Measurements from ENCODE around the gene RIMBP2. TPM values are rescaled to one million over a fixed set of nuclear protein-coding genes. Genes with fewer than 3 reads are reported as not detected.

RIMBP2 gene
- total and polyA plus RNA-seq, 8 donors, result 0.42 to 19.0 (median 16.1) TPM

DNA sequence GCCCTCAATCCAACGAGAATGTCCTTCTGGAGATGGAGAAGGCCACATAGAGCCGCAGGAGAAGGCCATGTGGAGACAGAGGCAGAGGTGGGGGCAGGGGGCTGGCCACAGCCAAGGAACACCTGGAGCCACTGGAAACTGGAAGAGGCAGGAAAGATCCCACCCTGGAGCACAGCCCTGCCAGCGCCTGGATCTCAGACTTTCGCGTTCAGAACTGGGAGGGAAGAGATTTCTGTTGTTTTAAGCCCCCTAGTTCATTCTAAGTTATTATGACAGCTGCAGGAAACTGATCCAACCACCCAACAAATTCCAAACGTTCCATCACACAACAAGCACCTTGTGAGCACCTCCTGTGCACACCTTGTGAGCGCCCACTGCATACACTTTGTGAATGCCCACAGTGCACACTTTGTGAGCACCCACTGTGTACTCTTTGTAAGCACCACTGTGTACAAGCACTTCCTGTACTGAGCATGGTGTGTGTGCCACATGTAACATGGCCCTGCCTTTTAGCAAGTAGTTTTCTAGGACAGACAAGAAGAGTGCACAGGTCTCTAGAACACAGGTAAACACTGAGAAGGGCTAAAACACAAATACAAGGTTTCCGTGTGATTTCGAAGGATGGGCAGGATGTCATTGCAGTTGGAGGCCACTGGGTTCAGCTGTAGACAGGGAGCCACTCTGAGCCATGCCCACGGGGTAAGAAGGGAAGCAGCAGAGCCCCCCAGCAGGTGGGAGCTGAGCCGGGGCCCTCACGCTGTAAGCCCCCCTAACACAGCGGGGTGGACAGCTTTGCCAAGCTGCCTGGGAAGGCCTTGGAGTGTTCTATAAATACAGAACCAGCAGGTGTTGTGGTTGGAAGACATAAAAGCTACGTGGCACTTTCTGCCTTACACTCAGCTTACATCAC is 15.4 kb downstream of the RIMBP2 start:
- intact Hi-C loops (cut with DNase I), result no loop called here
- TF ChIP-seq, protein P1, sequence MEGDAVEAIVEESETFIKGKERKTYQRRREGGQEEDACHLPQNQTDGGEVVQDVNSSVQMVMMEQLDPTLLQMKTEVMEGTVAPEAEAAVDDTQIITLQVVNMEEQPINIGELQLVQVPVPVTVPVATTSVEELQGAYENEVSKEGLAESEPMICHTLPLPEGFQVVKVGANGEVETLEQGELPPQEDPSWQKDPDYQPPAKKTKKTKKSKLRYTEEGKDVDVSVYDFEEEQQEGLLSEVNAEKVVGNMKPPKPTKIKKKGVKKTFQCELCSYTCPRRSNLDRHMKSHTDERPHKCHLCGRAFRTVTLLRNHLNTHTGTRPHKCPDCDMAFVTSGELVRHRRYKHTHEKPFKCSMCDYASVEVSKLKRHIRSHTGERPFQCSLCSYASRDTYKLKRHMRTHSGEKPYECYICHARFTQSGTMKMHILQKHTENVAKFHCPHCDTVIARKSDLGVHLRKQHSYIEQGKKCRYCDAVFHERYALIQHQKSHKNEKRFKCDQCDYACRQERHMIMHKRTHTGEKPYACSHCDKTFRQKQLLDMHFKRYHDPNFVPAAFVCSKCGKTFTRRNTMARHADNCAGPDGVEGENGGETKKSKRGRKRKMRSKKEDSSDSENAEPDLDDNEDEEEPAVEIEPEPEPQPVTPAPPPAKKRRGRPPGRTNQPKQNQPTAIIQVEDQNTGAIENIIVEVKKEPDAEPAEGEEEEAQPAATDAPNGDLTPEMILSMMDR (IDR thresholded peaks at IDR 0.05), result no peak
- DNase-seq (no peak), ATAC-seq (no peak)
- H3K4me1 ChIP-seq, result no peaks in the 10 kb centered on the region
- no peak overlapping the region for H3K4me3 ChIP-seq
- H3K9me3 ChIP-seq, result no peaks in the 10 kb centered on the region
- no peak overlapping the region for H3K27ac ChIP-seq
- peaks cover 0 to 40% of the 10 kb centered on the region in 2 donors for H3K27me3 ChIP-seq
- H3K36me3 ChIP-seq, result no peaks in the 10 kb centered on the region

DNA sequence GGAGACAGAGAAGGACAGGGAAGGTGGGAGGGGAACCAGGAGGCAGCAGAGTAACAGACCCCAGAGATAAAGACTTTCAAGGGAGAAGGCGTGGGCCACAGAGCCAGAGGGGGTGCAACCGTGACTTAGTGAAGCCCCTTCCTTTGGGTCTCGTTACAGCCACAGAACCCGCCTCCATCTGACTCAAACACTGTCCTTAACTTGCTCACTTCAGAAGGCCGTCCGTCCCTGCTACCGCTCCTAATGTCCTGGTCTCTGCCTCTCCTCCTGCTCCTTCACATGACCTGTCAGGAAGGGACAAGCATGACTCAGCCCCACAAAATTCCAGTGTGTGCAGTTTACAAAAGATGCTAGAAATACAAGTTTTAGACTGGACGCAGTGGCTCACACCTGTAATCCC is 18.0 kb downstream of the RIMBP2 start:
- ATAC-seq (no peak), DNase-seq (no peak)
- Histone ChIP-seq H3K27me3 (peaks cover 0 to 26% of the 10 kb centered on the region in 2 donors), H3K4me1 (no peaks in the 10 kb centered on the region), H3K36me3 (no peaks in the 10 kb centered on the region), H3K9me3 (no peaks in the 10 kb centered on the region), H3K27ac (no peak overlapping the region), H3K4me3 (no peak overlapping the region)
- intact Hi-C loops (cut with DNase I), result no loop called here
- TF ChIP-seq, protein P1 (IDR thresholded peaks at IDR 0.05), result no peak

DNA sequence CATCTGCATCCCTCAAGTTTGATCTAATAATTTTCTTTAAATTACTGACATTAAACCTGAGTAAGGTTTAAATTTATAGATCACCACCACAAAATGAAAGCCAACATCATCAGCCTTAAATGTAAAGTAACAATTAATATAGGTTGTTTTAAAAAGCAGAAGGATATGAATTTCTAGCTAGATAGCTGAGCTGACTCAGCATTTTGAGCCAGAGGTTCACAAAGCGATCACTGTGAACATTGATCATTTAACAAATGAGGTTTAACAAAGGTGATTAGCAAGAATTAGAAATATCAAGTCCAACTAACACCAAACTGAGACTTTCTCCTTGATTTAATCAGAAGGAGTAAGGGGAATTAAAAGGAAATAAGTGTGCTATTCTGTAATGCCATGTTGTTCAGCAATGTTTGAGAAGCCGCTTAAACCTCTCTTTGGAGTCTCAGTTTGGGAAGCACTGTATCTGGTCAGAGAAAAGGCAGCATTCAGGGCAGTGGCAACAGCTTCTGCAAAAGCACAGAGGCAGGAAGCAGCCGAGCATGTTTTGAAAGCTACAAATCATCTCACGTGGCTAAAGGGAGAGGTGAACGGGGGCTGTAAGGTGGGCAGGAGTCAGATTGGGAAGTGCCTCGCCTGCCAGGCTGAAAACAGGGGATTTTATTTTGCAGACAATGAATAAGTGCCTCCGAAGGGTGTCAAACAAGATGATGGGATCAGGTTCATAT is 19.6 kb downstream of the RIMBP2 start:
- no peak overlapping the region for H3K4me3 ChIP-seq
- no peak for DNase-seq
- H3K4me1 ChIP-seq, result no peaks in the 10 kb centered on the region
- intact Hi-C loops (cut with DNase I), result no loop called here
- H3K36me3 ChIP-seq, result no peaks in the 10 kb centered on the region
- no peaks in the 10 kb centered on the region for H3K9me3 ChIP-seq
- TF ChIP-seq, protein P1 (IDR thresholded peaks at IDR 0.05), result no peak
- H3K27me3 ChIP-seq, result peaks cover 0 to 26% of the 10 kb centered on the region in 2 donors
- H3K27ac ChIP-seq, result no peak overlapping the region
- no peak for ATAC-seq

DNA sequence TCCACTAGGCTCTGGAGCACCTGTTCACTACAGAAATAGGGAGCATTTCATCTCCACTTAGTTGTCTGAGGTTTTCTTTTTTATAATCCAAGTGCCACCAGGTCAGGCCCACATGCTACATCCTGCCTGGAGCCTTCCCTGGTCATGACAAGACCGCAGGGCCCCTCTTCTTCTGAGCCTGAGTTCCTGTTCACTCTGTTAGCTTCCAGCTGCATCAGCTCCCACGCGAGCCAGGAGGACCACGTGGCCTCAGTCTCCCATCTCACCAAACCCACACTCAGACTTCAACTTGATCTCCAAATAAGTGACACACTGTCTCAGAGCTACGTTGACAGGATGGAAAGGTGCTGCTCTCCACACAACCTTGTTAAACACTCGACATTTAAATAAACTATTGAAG is 21.0 kb downstream of the RIMBP2 start:
- TF ChIP-seq, protein P1 (IDR thresholded peaks at IDR 0.05), result no peak
- DNase-seq (no peak), ATAC-seq (no peak)
- H3K9me3 ChIP-seq, result no peaks in the 10 kb centered on the region
- no peak overlapping the region for H3K27ac ChIP-seq
- intact Hi-C loops (cut with DNase I), result no loop called here
- H3K36me3 ChIP-seq, result no peaks in the 10 kb centered on the region
- no peak overlapping the region for H3K4me3 ChIP-seq
- peaks cover 0 to 26% of the 10 kb centered on the region in 2 donors for H3K27me3 ChIP-seq
- H3K4me1 ChIP-seq, result no peaks in the 10 kb centered on the region
